ENCODE measurements around the gene NCF4. TPM values are rescaled to one million over a fixed set of nuclear protein-coding genes. Genes with fewer than 3 reads are reported as not detected.

NCF4 gene
- total RNA-seq, result 10 to 100 TPM; 13.4 to 36.8 (median 14.5) TPM

DNA sequence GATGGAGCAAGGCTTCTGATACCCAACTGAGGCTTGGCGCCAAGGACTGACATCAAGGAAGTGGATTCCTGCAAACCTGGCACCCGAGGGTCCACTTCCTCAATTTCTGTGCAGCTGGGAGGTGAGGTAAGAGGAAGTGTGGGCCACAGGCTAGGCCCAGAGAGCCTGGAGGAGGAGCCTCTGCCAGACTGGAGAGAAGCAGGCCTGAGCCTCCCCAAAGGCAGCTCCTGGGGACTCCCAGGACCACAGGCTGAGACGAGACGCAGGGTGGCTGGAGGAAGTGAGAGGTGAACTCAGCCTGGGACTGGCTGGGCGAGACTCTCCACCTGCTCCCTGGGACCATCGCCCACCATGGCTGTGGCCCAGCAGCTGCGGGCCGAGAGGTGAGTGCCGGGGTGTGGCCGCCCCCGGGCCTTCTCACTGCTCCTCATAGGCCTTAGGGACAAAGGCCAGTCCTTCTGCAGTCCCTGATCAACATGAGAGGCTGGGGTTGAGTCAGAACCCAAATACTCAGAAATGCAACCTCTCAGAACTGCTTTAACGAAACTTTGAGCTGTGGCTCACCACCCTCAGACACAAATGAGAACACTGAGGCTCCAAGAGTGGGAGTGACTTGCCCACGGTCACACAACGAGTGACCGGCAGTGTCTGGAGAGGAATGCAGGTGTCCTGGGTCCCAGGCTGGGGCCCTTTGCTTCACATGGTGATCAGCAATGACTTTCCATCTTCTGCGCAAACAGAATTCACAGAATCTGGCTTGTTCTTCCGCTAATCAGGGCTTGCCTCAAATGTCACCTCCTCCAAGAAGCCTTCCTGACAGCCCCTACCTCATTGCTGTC is at the start of gene NCF4:
Gene NCF4, plus strand, starts transcription at position 186 of the 839 bp plus-strand sequence. Its CDS starts 166 bp downstream, at position 352.
- no peak for DNase-seq (ENCODE audit: low spot score in 2 of 2)
- Histone ChIP-seq H3K27ac (no peak within 1 kb of the TSS), H3K9me3 (no peaks in the 10 kb centered on the region), H3K4me1 (no peaks in the 10 kb centered on the region), H3K27me3 (peaks cover 0 to 10% of the 10 kb centered on the region in 2 donors), H3K36me3 (no peaks in the 10 kb centered on the region), H3K4me3 (peak within 1 kb of the TSS in 1 of 3 donors; percentile 12)
- TF ChIP-seq POLR2AphosphoS5 (IDR thresholded peaks at IDR 0.05) (no peak), POLR2A (IDR thresholded peaks at IDR 0.05) (no peak)
- TF ChIP-seq, protein P1, sequence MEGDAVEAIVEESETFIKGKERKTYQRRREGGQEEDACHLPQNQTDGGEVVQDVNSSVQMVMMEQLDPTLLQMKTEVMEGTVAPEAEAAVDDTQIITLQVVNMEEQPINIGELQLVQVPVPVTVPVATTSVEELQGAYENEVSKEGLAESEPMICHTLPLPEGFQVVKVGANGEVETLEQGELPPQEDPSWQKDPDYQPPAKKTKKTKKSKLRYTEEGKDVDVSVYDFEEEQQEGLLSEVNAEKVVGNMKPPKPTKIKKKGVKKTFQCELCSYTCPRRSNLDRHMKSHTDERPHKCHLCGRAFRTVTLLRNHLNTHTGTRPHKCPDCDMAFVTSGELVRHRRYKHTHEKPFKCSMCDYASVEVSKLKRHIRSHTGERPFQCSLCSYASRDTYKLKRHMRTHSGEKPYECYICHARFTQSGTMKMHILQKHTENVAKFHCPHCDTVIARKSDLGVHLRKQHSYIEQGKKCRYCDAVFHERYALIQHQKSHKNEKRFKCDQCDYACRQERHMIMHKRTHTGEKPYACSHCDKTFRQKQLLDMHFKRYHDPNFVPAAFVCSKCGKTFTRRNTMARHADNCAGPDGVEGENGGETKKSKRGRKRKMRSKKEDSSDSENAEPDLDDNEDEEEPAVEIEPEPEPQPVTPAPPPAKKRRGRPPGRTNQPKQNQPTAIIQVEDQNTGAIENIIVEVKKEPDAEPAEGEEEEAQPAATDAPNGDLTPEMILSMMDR (IDR thresholded peaks at IDR 0.05), result no peak
- intact Hi-C loops (cut with DNase I; ENCODE audit: low total_unique reads), result no loop called here

GRCh38 chr22:36811094-36811800 is 49.6 kb upstream of the NCF4 start:
- TF ChIP-seq POLR2AphosphoS5 (IDR thresholded peaks at IDR 0.05), result no peak
- no peak for TF ChIP-seq POLR2A (IDR thresholded peaks at IDR 0.05)
- TF ChIP-seq, protein P1 (IDR thresholded peaks at IDR 0.05), result no peak
- Histone ChIP-seq H3K9me3 (no peaks in the 10 kb centered on the region), H3K36me3 (no peaks in the 10 kb centered on the region), H3K27me3 (peaks cover 0 to 23% of the 10 kb centered on the region in 2 donors), H3K4me1 (no peaks in the 10 kb centered on the region), H3K27ac (no peak overlapping the region), H3K4me3 (no peak overlapping the region)
- intact Hi-C loops (cut with DNase I; ENCODE audit: low total_unique reads), result no loop called here
- no peak for DNase-seq (ENCODE audit: low spot score in 2 of 2)

- no peak for DNase-seq (ENCODE audit: low spot score in 2 of 2)
These were observed 46.0 kb upstream of the NCF4 start for GRCh38 chr22:36814801-36815200.

GRCh38 chr22:36815558-36816338 is 45.1 kb upstream of the NCF4 start:
- intact Hi-C loops (cut with DNase I; ENCODE audit: low total_unique reads), result no loop called here
- no peak for DNase-seq (ENCODE audit: low spot score in 2 of 2)
- Histone ChIP-seq H3K4me1 (peaks cover 4 to 9% of the 10 kb centered on the region in 2 donors), H3K36me3 (no peaks in the 10 kb centered on the region), H3K27ac (no peak overlapping the region), H3K27me3 (peaks cover 0 to 63% of the 10 kb centered on the region in 2 donors), H3K9me3 (no peaks in the 10 kb centered on the region), H3K4me3 (no peak overlapping the region)
- TF ChIP-seq, protein P1 (IDR thresholded peaks at IDR 0.05), result no peak
- TF ChIP-seq POLR2A (IDR thresholded peaks at IDR 0.05) (no peak), POLR2AphosphoS5 (IDR thresholded peaks at IDR 0.05) (no peak)

More at GRCh38 chr22:36814801-36815200, 46.0 kb upstream of the NCF4 start:
- intact Hi-C loops (cut with DNase I; ENCODE audit: low total_unique reads), result no loop called here
- Histone ChIP-seq H3K4me1 (peaks cover 4 to 9% of the 10 kb centered on the region in 2 donors), H3K27ac (no peak overlapping the region), H3K36me3 (no peaks in the 10 kb centered on the region), H3K27me3 (peaks cover 0 to 57% of the 10 kb centered on the region in 2 donors), H3K4me3 (no peak overlapping the region), H3K9me3 (no peaks in the 10 kb centered on the region)
- TF ChIP-seq, protein P1 (IDR thresholded peaks at IDR 0.05), result no peak
- TF ChIP-seq POLR2A (IDR thresholded peaks at IDR 0.05) (no peak), POLR2AphosphoS5 (IDR thresholded peaks at IDR 0.05) (no peak)

Measured in breast epithelium (tissue), 4 donors.